ENCODE results near the gene PPP1R3G.

DNA sequence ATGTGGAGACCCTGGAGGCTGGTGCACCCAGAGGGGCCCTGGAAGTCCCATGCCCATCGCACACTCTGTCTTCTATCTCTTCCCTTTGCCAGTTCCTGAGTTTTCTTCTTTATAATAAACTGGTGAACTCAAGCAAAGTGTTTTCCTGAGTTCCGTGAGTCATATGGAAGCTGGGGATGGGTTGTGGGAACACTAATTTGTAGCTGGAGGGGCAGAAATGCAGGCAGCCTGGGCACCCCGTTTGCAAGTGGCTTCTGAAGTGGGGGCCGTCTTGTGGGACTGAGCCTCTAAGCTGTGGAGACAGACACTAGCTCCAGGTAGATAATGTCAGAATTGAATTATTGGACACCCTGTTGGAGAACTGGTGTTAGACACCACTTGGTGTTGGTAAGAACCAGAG is 3.2 kb upstream of the PPP1R3G start:
- TF ChIP-seq CTCF (conservative IDR thresholded peaks at IDR 0.05 in 1 of 2, IDR thresholded peaks at IDR 0.05 in 1 of 2; ENCODE audit: extremely low read depth in 1 of 2, insufficient read depth in 1 of 2, low read depth in 1 of 2, low read length in 2 of 2) = no peak
- no peak for TF ChIP-seq EZH2 (IDR thresholded peaks at IDR 0.05; ENCODE audit: borderline replicate concordance, low read length)
